GM10847 (cell line): ENCODE measurements around the gene ARHGEF3.

Source experiments
- POLR2A ChIP-seq: IDR thresholded peaks from 2 replicates; pipeline ENCODE4 v1.6.1; 2011; ENCODE audit not compliant: insufficient read length; ENCODE audit errors: extremely low read depth

ARHGEF3 gene

GRCh38 chr3:56826831-56827722 lies 25.3 kb upstream of the ARHGEF3 start:
- no peak for TF ChIP-seq POLR2A

GRCh38 chr3:56825567-56826438 lies 24.1 kb upstream of the ARHGEF3 start:
- no peak for TF ChIP-seq POLR2A

GRCh38 chr3:56823984-56824703 lies 22.4 kb upstream of the ARHGEF3 start:
- TF ChIP-seq POLR2A, result no peak

GRCh38 chr3:56823421-56823926 lies 21.7 kb upstream of the ARHGEF3 start:
- no peak for TF ChIP-seq POLR2A

GRCh38 chr3:56822501-56822900 lies 20.8 kb upstream of the ARHGEF3 start:
- TF ChIP-seq POLR2A, result no peak

GRCh38 chr3:56819016-56819809 lies 17.5 kb upstream of the ARHGEF3 start:
- no peak for TF ChIP-seq POLR2A

- TF ChIP-seq POLR2A, result no peak
Measured at GRCh38 chr3:56818156-56818985, 16.6 kb upstream of the ARHGEF3 start.

- no peak for TF ChIP-seq POLR2A
Measured at GRCh38 chr3:56817646-56818045, 15.9 kb upstream of the ARHGEF3 start.

- TF ChIP-seq POLR2A, result no peak
Measured at GRCh38 chr3:56816061-56816460, 14.3 kb upstream of the ARHGEF3 start.

- no peak for TF ChIP-seq POLR2A
Measured at GRCh38 chr3:56815589-56815988, 13.8 kb upstream of the ARHGEF3 start.

- no peak for TF ChIP-seq POLR2A
Measured at GRCh38 chr3:56813653-56813960, 11.9 kb upstream of the ARHGEF3 start.

- TF ChIP-seq POLR2A, result no peak
Measured at GRCh38 chr3:56812754-56813652, 11.3 kb upstream of the ARHGEF3 start.
